Activated B cell treated with CpG ODN at 0.5 μM for 24 hours (primary cell): ENCODE measurements around the gene RCAN2. TPM values are rescaled to one million over a fixed set of nuclear protein-coding genes. Genes with fewer than 3 reads are reported as not detected.

ENCODE experiments used
- ATAC-seq: fragments of 200-7000 bp; cut with Tn5 transposase; one replicate; pipeline ENCODE4 v1.10.0; 2021; ENCODE audit warnings: low read depth, mild to moderate bottlenecking, moderate library complexity
- CTCF ChIA-PET: fragments of 350-600 bp; sonication (Branson Sonifier 250); formaldehyde crosslinking; loops from one replicate; lab custom pipeline; 2021; ENCODE audit warnings: antibody characterized with exemption; lab: Charles Lee
- POLR2A ChIA-PET: fragments of 350-600 bp; sonication (Branson Sonifier 250); formaldehyde crosslinking; loops from one replicate; lab custom pipeline; 2021; ENCODE audit warnings: antibody characterized with exemption; lab: Charles Lee
- DNase-seq: peaks from one replicate; pipeline ENCODE4 v3.0.0; 2022
- H3K27ac Mint-ChIP-seq: one replicate; pipeline ENCODE4 v1.8.0; 2020; ENCODE audit warnings: mixed read lengths
- H3K27me3 Mint-ChIP-seq: one replicate; pipeline ENCODE4 v1.8.0; 2021; ENCODE audit warnings: mixed read lengths
- H3K36me3 Mint-ChIP-seq: one replicate; pipeline ENCODE4 v1.8.0; 2021; ENCODE audit warnings: low read depth, mixed read lengths
- H3K4me1 Mint-ChIP-seq: one replicate; pipeline ENCODE4 v1.8.0; 2021; ENCODE audit warnings: mixed read lengths
- H3K4me3 Mint-ChIP-seq: one replicate; pipeline ENCODE4 v1.8.0; 2020; ENCODE audit warnings: mild to moderate bottlenecking, mixed read lengths
- H3K9me3 Mint-ChIP-seq: one replicate; pipeline ENCODE4 v1.8.0; 2020; ENCODE audit warnings: mixed read lengths
- intact Hi-C: fragments of 100-400 bp; cut with micrococcal nuclease; formaldehyde crosslinking; loops from one replicate; pipeline ENCODE4 v1.15.1; 2024
- total RNA-seq: library from RNA; stranded (reverse); gene quantifications from 2 replicates; pipeline ENCODE4 v1.2.3, GENCODE V29; 2022
- TF ChIP-seq, protein P1 (sequence below): fragments of 200-600 bp; IDR thresholded peaks from one replicate; pipeline ENCODE4 v1.8.0; 2022; ENCODE audit warnings: antibody characterized with exemption, mild to moderate bottlenecking

RCAN2 gene
- total RNA-seq, 1 donor from 2014 or later = not detected

- TF ChIP-seq, protein P1, sequence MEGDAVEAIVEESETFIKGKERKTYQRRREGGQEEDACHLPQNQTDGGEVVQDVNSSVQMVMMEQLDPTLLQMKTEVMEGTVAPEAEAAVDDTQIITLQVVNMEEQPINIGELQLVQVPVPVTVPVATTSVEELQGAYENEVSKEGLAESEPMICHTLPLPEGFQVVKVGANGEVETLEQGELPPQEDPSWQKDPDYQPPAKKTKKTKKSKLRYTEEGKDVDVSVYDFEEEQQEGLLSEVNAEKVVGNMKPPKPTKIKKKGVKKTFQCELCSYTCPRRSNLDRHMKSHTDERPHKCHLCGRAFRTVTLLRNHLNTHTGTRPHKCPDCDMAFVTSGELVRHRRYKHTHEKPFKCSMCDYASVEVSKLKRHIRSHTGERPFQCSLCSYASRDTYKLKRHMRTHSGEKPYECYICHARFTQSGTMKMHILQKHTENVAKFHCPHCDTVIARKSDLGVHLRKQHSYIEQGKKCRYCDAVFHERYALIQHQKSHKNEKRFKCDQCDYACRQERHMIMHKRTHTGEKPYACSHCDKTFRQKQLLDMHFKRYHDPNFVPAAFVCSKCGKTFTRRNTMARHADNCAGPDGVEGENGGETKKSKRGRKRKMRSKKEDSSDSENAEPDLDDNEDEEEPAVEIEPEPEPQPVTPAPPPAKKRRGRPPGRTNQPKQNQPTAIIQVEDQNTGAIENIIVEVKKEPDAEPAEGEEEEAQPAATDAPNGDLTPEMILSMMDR = no peak
- no peak overlapping the region for H3K27ac Mint-ChIP-seq
- no peaks in the 10 kb centered on the region for H3K27me3 Mint-ChIP-seq
- intact Hi-C loops = no loop called here
- ATAC-seq = no peak
- no peaks in the 10 kb centered on the region for H3K4me1 Mint-ChIP-seq
- H3K36me3 Mint-ChIP-seq = no peaks in the 10 kb centered on the region
- POLR2A ChIA-PET = interaction anchor here (0.7 kb wide), 1 partner anchor 77 kb away, joined by 3 read pairs; no protein-coding TSS in a partner anchor
- no peak overlapping the region for H3K4me3 Mint-ChIP-seq
- CTCF ChIA-PET = no interaction called here
- no peak for DNase-seq
- peaks cover 2% of the 10 kb centered on the region for H3K9me3 Mint-ChIP-seq
Observed at GRCh38 chr6:46204880-46205650, 286.2 kb downstream of the RCAN2 start.

- ATAC-seq = no peak
- peaks cover 2% of the 10 kb centered on the region for H3K9me3 Mint-ChIP-seq
- H3K27me3 Mint-ChIP-seq = no peaks in the 10 kb centered on the region
- no peak overlapping the region for H3K27ac Mint-ChIP-seq
- TF ChIP-seq, protein P1 = no peak
- H3K36me3 Mint-ChIP-seq = no peaks in the 10 kb centered on the region
- CTCF ChIA-PET = no interaction called here
- no peak overlapping the region for H3K4me3 Mint-ChIP-seq
- DNase-seq = no peak
- POLR2A ChIA-PET = no interaction called here
- no peaks in the 10 kb centered on the region for H3K4me1 Mint-ChIP-seq
- intact Hi-C loops = no loop called here
Observed at GRCh38 chr6:46203391-46204177, 287.7 kb downstream of the RCAN2 start.

DNA sequence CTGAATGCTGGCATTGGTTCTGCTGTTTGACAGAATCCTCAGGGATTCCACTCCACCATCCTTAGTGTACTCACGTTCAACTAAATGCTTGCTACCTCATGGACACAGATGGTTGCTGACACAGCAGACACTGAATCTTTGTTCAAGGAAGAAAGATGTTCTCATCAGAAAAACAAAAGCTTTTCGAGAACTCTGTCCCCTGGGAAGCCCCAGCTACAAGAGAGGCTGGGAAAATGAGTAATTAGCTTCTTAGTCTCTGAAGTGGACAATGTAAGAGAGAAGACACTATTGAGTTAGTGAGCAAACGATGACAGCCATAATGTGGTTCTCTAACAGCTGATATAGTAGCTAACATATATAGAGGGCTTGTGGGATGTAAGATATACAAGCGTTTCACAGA, 289.5 kb downstream of the RCAN2 start:
- Mint-ChIP-seq H3K4me3 (no peak overlapping the region), H3K36me3 (no peaks in the 10 kb centered on the region), H3K4me1 (no peaks in the 10 kb centered on the region), H3K27ac (no peak overlapping the region), H3K9me3 (peaks cover 2% of the 10 kb centered on the region), H3K27me3 (no peaks in the 10 kb centered on the region)
- ATAC-seq (no peak), DNase-seq (no peak)
- intact Hi-C loops = loop anchor here (2.0 kb wide), 1 partner anchor 15 kb away; no protein-coding TSS in a partner anchor
- TF ChIP-seq, protein P1 = no peak
- CTCF ChIA-PET = no interaction called here
- POLR2A ChIA-PET = no interaction called here

GRCh38 chr6:46199387-46199786, 291.9 kb downstream of the RCAN2 start:
- no peaks in the 10 kb centered on the region for H3K4me1 Mint-ChIP-seq
- H3K27ac Mint-ChIP-seq = no peak overlapping the region
- TF ChIP-seq, protein P1 = no peak
- peaks cover 2% of the 10 kb centered on the region for H3K9me3 Mint-ChIP-seq
- POLR2A ChIA-PET = no interaction called here
- DNase-seq = no peak
- H3K36me3 Mint-ChIP-seq = no peaks in the 10 kb centered on the region
- intact Hi-C loops = no loop called here
- CTCF ChIA-PET = interaction anchor here (1.8 kb wide), 1 partner anchor 211 kb away, joined by 4 read pairs; no protein-coding TSS in a partner anchor
- no peaks in the 10 kb centered on the region for H3K27me3 Mint-ChIP-seq
- no peak overlapping the region for H3K4me3 Mint-ChIP-seq
- ATAC-seq = no peak

- H3K36me3 Mint-ChIP-seq = no peaks in the 10 kb centered on the region
- ChIA-PET CTCF (no interaction called here), POLR2A (no interaction called here)
- no peak overlapping the region for H3K4me3 Mint-ChIP-seq
- H3K9me3 Mint-ChIP-seq = no peaks in the 10 kb centered on the region
- H3K4me1 Mint-ChIP-seq = no peaks in the 10 kb centered on the region
- peaks cover 12% of the 10 kb centered on the region for H3K27me3 Mint-ChIP-seq
- no peak for ATAC-seq
- TF ChIP-seq, protein P1 = no peak
- intact Hi-C loops = no loop called here
- no peak for DNase-seq
- no peak overlapping the region for H3K27ac Mint-ChIP-seq
Observed at GRCh38 chr6:46191961-46192360, 299.3 kb downstream of the RCAN2 start.
